HG02981 (cell line): ENCODE data around the gene LZTR1.

ENCODE experiments used
- ATAC-seq: cut with Tn5 transposase; IDR thresholded peaks from one replicate; pipeline ENCODE4 v1.9.1; 2021; ENCODE audit warnings: mild to moderate bottlenecking, moderate library complexity; ENCODE audit not compliant: unreplicated experiment

The LZTR1 gene

GRCh38 chr22:21012446-21013407 is 30.6 kb downstream of the LZTR1 start:
- no peak for ATAC-seq

- no peak for ATAC-seq
These were observed 31.6 kb downstream of the LZTR1 start for GRCh38 chr22:21013657-21014201.

- peak; percentile 81 for ATAC-seq
These were observed 32.2 kb downstream of the LZTR1 start for GRCh38 chr22:21014202-21014725.

GRCh38 chr22:21014726-21015465 is 32.8 kb downstream of the LZTR1 start, which contains the start of gene P2RX6:
Gene P2RX6 (plus strand): TSS chr22:21015165. CDS start chr22:21015175, 10 bp downstream.
- no peak for ATAC-seq

- no peak for ATAC-seq
These were observed 33.4 kb downstream of the LZTR1 start for GRCh38 chr22:21015466-21016006.

GRCh38 chr22:21016644-21017420 is 34.7 kb downstream of the LZTR1 start:
- no peak for ATAC-seq

- no peak for ATAC-seq
These were observed 36.2 kb downstream of the LZTR1 start for GRCh38 chr22:21018314-21018713.

GRCh38 chr22:21020802-21021429 is 38.8 kb downstream of the LZTR1 start:
- no peak for ATAC-seq

GRCh38 chr22:21022507-21022906 is 40.4 kb downstream of the LZTR1 start:
- no peak for ATAC-seq

GRCh38 chr22:21022955-21023614 is 41.0 kb downstream of the LZTR1 start:
- no peak for ATAC-seq

GRCh38 chr22:21025266-21025665 is 43.2 kb downstream of the LZTR1 start:
- ATAC-seq = no peak

- ATAC-seq = no peak
These were observed 44.0 kb downstream of the LZTR1 start for GRCh38 chr22:21025763-21026755.

- ATAC-seq = no peak
These were observed 44.9 kb downstream of the LZTR1 start for GRCh38 chr22:21026783-21027692.

- ATAC-seq = no peak
These were observed 46.5 kb downstream of the LZTR1 start for GRCh38 chr22:21028277-21029251.

- ATAC-seq = no peak
These were observed 47.5 kb downstream of the LZTR1 start for GRCh38 chr22:21029486-21030025.
